PC-9 (cell line): ENCODE measurements around the gene RXRG.

Source experiments
- EZH2 ChIP-seq: fragments of 200-600 bp; sonication (generic); IDR thresholded peaks from 2 replicates; pipeline ENCODE4 v1.8.0; 2017; ENCODE audit warnings: antibody characterized with exemption, low read depth
- TF ChIP-seq, protein P1 (sequence below): fragments of 200-600 bp; sonication (generic); conservative IDR thresholded peaks from 2 replicates; pipeline ENCODE4 v1.6.1; 2017; ENCODE audit warnings: mixed run types, antibody characterized with exemption, mild to moderate bottlenecking, moderate library complexity

DNA sequence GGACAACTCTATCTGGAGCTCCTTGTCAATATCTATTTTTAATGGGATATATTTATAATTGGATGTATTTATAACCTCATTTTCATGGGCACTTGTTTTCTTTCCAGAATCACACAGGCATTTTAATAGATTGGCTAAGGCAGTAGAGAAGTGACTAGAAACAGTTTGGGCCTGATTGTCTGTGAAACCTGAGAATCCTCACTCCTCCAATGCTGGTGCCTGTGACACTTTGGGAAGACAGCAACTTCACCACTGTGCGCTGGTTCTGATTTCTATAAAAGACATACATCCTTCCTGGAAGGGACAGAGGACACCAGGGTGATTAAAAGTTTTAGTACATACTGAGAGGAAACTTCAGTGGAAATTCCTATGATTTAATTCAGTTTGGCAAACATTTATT is 39.6 kb upstream of the RXRG start:
- TF ChIP-seq, protein P1, sequence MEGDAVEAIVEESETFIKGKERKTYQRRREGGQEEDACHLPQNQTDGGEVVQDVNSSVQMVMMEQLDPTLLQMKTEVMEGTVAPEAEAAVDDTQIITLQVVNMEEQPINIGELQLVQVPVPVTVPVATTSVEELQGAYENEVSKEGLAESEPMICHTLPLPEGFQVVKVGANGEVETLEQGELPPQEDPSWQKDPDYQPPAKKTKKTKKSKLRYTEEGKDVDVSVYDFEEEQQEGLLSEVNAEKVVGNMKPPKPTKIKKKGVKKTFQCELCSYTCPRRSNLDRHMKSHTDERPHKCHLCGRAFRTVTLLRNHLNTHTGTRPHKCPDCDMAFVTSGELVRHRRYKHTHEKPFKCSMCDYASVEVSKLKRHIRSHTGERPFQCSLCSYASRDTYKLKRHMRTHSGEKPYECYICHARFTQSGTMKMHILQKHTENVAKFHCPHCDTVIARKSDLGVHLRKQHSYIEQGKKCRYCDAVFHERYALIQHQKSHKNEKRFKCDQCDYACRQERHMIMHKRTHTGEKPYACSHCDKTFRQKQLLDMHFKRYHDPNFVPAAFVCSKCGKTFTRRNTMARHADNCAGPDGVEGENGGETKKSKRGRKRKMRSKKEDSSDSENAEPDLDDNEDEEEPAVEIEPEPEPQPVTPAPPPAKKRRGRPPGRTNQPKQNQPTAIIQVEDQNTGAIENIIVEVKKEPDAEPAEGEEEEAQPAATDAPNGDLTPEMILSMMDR, result no peak
- no peak for TF ChIP-seq EZH2
